Transverse colon (tissue), 4 donors: Measurements from ENCODE around the gene PIGR. TPM values are rescaled to one million over a fixed set of nuclear protein-coding genes. Genes with fewer than 3 reads are reported as not detected.
A peak's percentile ranks its signal among the peaks of the same experiment; 100 is the strongest.

Experiments used
- DNase-seq: peaks from one replicate; pipeline ENCODE4 v3.0.0-alpha.2; 2019
- H3K27ac ChIP-seq, 4 donors: fragments of 200-600 bp; sonication (generic); 2 replicates each; pipeline ENCODE4 v1.5.1; 2016 to 2018; ENCODE audit warnings: inconsistent platforms in 4 of 4
- H3K27me3 ChIP-seq: fragments of 200-600 bp; sonication (generic); 2 replicates; pipeline ENCODE4 v1.5.1; 2017; ENCODE audit warnings: inconsistent platforms
- H3K36me3 ChIP-seq, 4 donors: fragments of 200-600 bp; sonication (generic); 2 replicates each; pipeline ENCODE4 v1.5.1; 2017 to 2019; ENCODE audit warnings: inconsistent platforms in 4 of 4
- H3K4me1 ChIP-seq, 4 donors: fragments of 200-600 bp; sonication (generic); 2 replicates each; pipeline ENCODE4 v1.5.1; 2017 to 2020; ENCODE audit warnings: inconsistent platforms in 4 of 4
- H3K4me3 ChIP-seq, 4 donors: fragments of 200-600 bp; sonication (generic); 1 replicate in 1 of 4; 2 replicates in 3 of 4; pipeline versions ENCODE4 v1.5.1 to v1.6.1; 2017 to 2019; ENCODE audit warnings: inconsistent platforms in 4 of 4
- H3K9me3 ChIP-seq, 2 donors: fragments of 200-600 bp; sonication (generic); 2 replicates each; pipeline ENCODE4 v1.5.1; 2017 to 2019; ENCODE audit warnings: inconsistent platforms in 2 of 2
- CTCF ChIP-seq, 5 experiments: fragments of 200-600 bp in 3 of 5; fragments of 450-650 bp in 2 of 5; sonication (generic) in 3 of 5; IDR thresholded peaks; 1 replicate in 2 of 5; 2 replicates in 3 of 5; pipeline ENCODE4 v1.5.1; 2016 to 2017; ENCODE audit warnings: antibody characterized with exemption in 5 of 5, inconsistent platforms in 3 of 5, mild to moderate bottlenecking in 2 of 5, moderate library complexity in 1 of 5
- EP300 ChIP-seq: sonication (generic); formaldehyde crosslinking; IDR thresholded peaks from one replicate; pipeline ENCODE4 v1.6.1; 2017; ENCODE audit warnings: antibody characterized with exemption, low read depth
- POLR2A ChIP-seq: fragments of 450-650 bp; IDR thresholded peaks from one replicate; pipeline ENCODE4 v1.6.1; 2016; ENCODE audit warnings: antibody characterized with exemption, mild to moderate bottlenecking, moderate library complexity
- POLR2AphosphoS5 ChIP-seq, 3 donors: sonication (generic); formaldehyde crosslinking; IDR thresholded peaks; one replicate each; pipeline ENCODE4 v1.6.1; 2016; ENCODE audit warnings: antibody characterized with exemption in 3 of 3
- WGBS, 2 donors: methylation state at CpG; one replicate each; pipeline ENCODE4 v1.1.5; 2018; ENCODE audit warnings: low coverage in 1 of 2; 5-methylcytosine and 5-hydroxymethylcytosine counted together
- in situ Hi-C, 4 donors: fragments of 200-750 bp; cut with MboI; loops; one replicate each; pipeline versions ENCODE4 v1.15.0 to v1.15.1; 2017; ENCODE audit warnings: low sequenced_read_pairs in 3 of 4, low pct_ligation_motif_present in 1 of 4, low pct_unique_long_range_greater_than_20kb in 1 of 4
- intact Hi-C: fragments of 100-400 bp; cut with DNase I; formaldehyde crosslinking; loops from one replicate; pipeline ENCODE4 v1.15.1; 2023; ENCODE audit warnings: low total_unique reads
- total RNA-seq, 4 donors: library from RNA; depleted of rRNA; stranded (reverse); fragments of >200 nt; gene quantifications; one replicate each; pipeline ENCODE4 v1.1.0, GENCODE V29; 2016

Gene PIGR
- total RNA-seq, 4 donors from 2014 or later, result 3,370 to 10,796 (median 6,659) TPM

GRCh38 chr1:206965781-206966180 is 19.5 kb upstream of the PIGR start:
- 96 to 100% methylated on average over 2 of the region's 2 CpGs for whole genome bisulfite sequencing, 2 donors
- Histone ChIP-seq H3K9me3 (no peaks in the 10 kb centered on the region), H3K4me3 (no peak overlapping the region), H3K27me3 (no peaks in the 10 kb centered on the region), H3K36me3 (no peaks in the 10 kb centered on the region), H3K4me1 (peaks cover 9 to 64% (median 40%) of the 10 kb centered on the region in 4 donors), H3K27ac (no peak overlapping the region)
- intact Hi-C loops, result no loop called here
- no peak for TF ChIP-seq POLR2A
- TF ChIP-seq CTCF (IDR thresholded peaks at IDR 0.05), result no peak
- no peak for TF ChIP-seq EP300
- no peak for TF ChIP-seq POLR2AphosphoS5 (IDR thresholded peaks at IDR 0.05)
- DNase-seq, result no peak
- in situ Hi-C loops, result no loop called here

- DNase-seq, result peak; percentile 66
- in situ Hi-C loops (no loop called here), intact Hi-C loops (no loop called here)
- TF ChIP-seq CTCF (IDR thresholded peaks at IDR 0.05) (peak in 1 of 5 experiments; percentile 13), POLR2A (no peak)
- no peaks in the 10 kb centered on the region for H3K27me3 ChIP-seq
- WGBS, 2 donors, result 50 to 83% methylated on average over 1 of the region's 1 CpG
- H3K27ac ChIP-seq, result peak overlapping the region; percentile 45 to 72 (median 67)
- H3K4me1 ChIP-seq, result peaks cover 4 to 43% (median 30%) of the 10 kb centered on the region in 4 donors
- no peak overlapping the region for H3K4me3 ChIP-seq
- H3K9me3 ChIP-seq, result no peaks in the 10 kb centered on the region
- H3K36me3 ChIP-seq, result no peaks in the 10 kb centered on the region
Measured at GRCh38 chr1:206963740-206964139, 17.5 kb upstream of the PIGR start.

GRCh38 chr1:206963119-206963712 is 16.9 kb upstream of the PIGR start:
- Histone ChIP-seq H3K4me1 (peaks cover 0 to 38% (median 26%) of the 10 kb centered on the region in 4 donors), H3K27ac (peak overlapping the region; percentile 45 to 72 (median 67)), H3K9me3 (no peaks in the 10 kb centered on the region), H3K4me3 (no peak overlapping the region), H3K27me3 (no peaks in the 10 kb centered on the region), H3K36me3 (no peaks in the 10 kb centered on the region)
- WGBS, 2 donors, result 69% methylated on average over 4 to 5 of the region's 5 CpGs
- in situ Hi-C loops (no loop called here), intact Hi-C loops (no loop called here)
- no peak for TF ChIP-seq EP300
- TF ChIP-seq CTCF (IDR thresholded peaks at IDR 0.05), result no peak
- no peak for TF ChIP-seq POLR2A
- TF ChIP-seq POLR2AphosphoS5 (IDR thresholded peaks at IDR 0.05), result no peak
- DNase-seq, result no peak

GRCh38 chr1:206962272-206962671 is 16.0 kb upstream of the PIGR start:
- TF ChIP-seq CTCF (IDR thresholded peaks at IDR 0.05), result no peak
- TF ChIP-seq POLR2A, result no peak
- WGBS, 2 donors, result 88% methylated on average over 7 of the region's 7 CpGs; no CpG with 5 or more reads in 1 of the 2 donors
- peaks cover 0 to 29% (median 17%) of the 10 kb centered on the region in 4 donors for H3K4me1 ChIP-seq

More at GRCh38 chr1:206962272-206962671, 16.0 kb upstream of the PIGR start:
- Histone ChIP-seq H3K4me3 (no peak overlapping the region), H3K9me3 (no peaks in the 10 kb centered on the region), H3K36me3 (no peaks in the 10 kb centered on the region), H3K27ac (peak overlapping the region in 2 of 4 donors; percentile 65 to 72), H3K27me3 (no peaks in the 10 kb centered on the region)
- intact Hi-C loops (no loop called here), in situ Hi-C loops (no loop called here)
- DNase-seq, result no peak
